IMR-90 (cell line): ENCODE data around the gene PTPN4. TPM values are rescaled to one million over a fixed set of nuclear protein-coding genes. Genes with fewer than 3 reads are reported as not detected.
"Not testable (repeated sequence)": the region's sequence is repeated elsewhere in the genome, so short reads cannot be mapped to it uniquely, and the experiment has no call there.

Experiments used
- ATAC-seq: fragments of 200-7000 bp; cut with Tn5 transposase; 2 replicates; pipeline ENCODE4 v1.9.1; 2020; ENCODE audit warnings: low read depth, mild to moderate bottlenecking, moderate library complexity
- BruUV-seq: library from RNA; stranded (reverse); fragments of 400-500 nt; replicated peaks from 2 replicates; lab custom pipeline; 2021; lab: Mats Ljungman, UMichigan
- CTCF ChIA-PET: fragments of 300-600 bp; formaldehyde crosslinking; extraction: SDS; loops from one replicate; lab custom pipeline; 2021; ENCODE audit warnings: antibody characterized with exemption; lab: Yijun Ruan, JAX
- POLR2A ChIA-PET: fragments of 300-600 bp; sonication (Branson Sonifier 250); formaldehyde crosslinking; loops from one replicate; lab custom pipeline; 2022; ENCODE audit warnings: antibody characterized with exemption; ENCODE audit not compliant: unreplicated experiment; lab: Charles Lee
- DNase-seq: peaks from one replicate; pipeline ENCODE4 v3.0.0; 2013
- H2AFZ ChIP-seq: replicated peaks from 2 replicates; pipeline ENCODE3; 2013; ENCODE audit warnings: low read length, mild to moderate bottlenecking; ENCODE audit not compliant: poor library complexity
- H2AK5ac ChIP-seq: 2 replicates; pipeline ENCODE4 v1.6.1; 2013; ENCODE audit warnings: low read depth, low read length, inconsistent platforms
- H2AK9ac ChIP-seq: replicated peaks from 2 replicates; pipeline ENCODE3; 2013; ENCODE audit warnings: mild to moderate bottlenecking, low read depth, low read length, moderate library complexity; ENCODE audit not compliant: poor library complexity
- H2BK120ac ChIP-seq: 2 replicates; pipeline ENCODE4 v1.6.1; 2013; ENCODE audit warnings: low read depth, low read length, inconsistent platforms
- H2BK15ac ChIP-seq: 3 replicates; pipeline ENCODE4 v1.6.1; 2013; ENCODE audit warnings: low read depth, low read length, inconsistent platforms
- H2BK20ac ChIP-seq: 2 replicates; pipeline ENCODE4 v1.6.1; 2013; ENCODE audit warnings: low read depth, mild to moderate bottlenecking, inconsistent platforms, low read length, moderate library complexity
- H2BK5ac ChIP-seq: 2 replicates; pipeline ENCODE4 v1.6.1; 2013; ENCODE audit warnings: mild to moderate bottlenecking, low read depth, low read length, inconsistent platforms; ENCODE audit not compliant: poor library complexity, severe bottlenecking
- H3K14ac ChIP-seq: replicated peaks from 2 replicates; pipeline ENCODE4 v1.6.1; 2013; ENCODE audit warnings: low read depth, low read length, inconsistent platforms
- H3K18ac ChIP-seq: 2 replicates; pipeline ENCODE4 v1.6.1; 2013; ENCODE audit warnings: low read depth, low read length, control low read depth
- H3K23ac ChIP-seq: 2 replicates; pipeline ENCODE4 v1.6.1; 2013; ENCODE audit warnings: low read depth, low read length, inconsistent platforms
- H3K27ac ChIP-seq: 2 replicates; pipeline ENCODE4 v1.5.1; 2013; ENCODE audit warnings: mild to moderate bottlenecking, control low read depth, low read length; ENCODE audit not compliant: insufficient read depth
- H3K27me3 ChIP-seq: 2 replicates; pipeline ENCODE4 v1.6.1; 2013; ENCODE audit warnings: low read length; ENCODE audit not compliant: control insufficient read depth, insufficient read depth
- H3K36me3 ChIP-seq: 2 replicates; pipeline ENCODE4 v1.6.1; 2013; ENCODE audit warnings: low read length, mixed read lengths; ENCODE audit not compliant: control insufficient read depth, insufficient read depth
- H3K4ac ChIP-seq: 2 replicates; pipeline ENCODE4 v1.6.1; 2013; ENCODE audit warnings: low read depth, low read length, inconsistent platforms
- H3K4me1 ChIP-seq: 2 replicates; pipeline ENCODE4 v1.6.1; 2013; ENCODE audit warnings: low read length, mixed read lengths; ENCODE audit not compliant: control insufficient read depth, insufficient read depth
- H3K4me2 ChIP-seq: 2 replicates; pipeline ENCODE4 v1.6.1; 2013; ENCODE audit warnings: low read depth, mild to moderate bottlenecking, control low read depth, low read length, moderate library complexity
- H3K4me3 ChIP-seq: 2 replicates; pipeline ENCODE4 v1.5.1; 2013; ENCODE audit warnings: low read depth, mild to moderate bottlenecking, control low read depth, low read length, moderate library complexity; ENCODE audit not compliant: insufficient read depth
- H3K56ac ChIP-seq: 2 replicates; pipeline ENCODE4 v1.6.1; 2013; ENCODE audit warnings: low read length, inconsistent platforms; ENCODE audit not compliant: insufficient read depth; ENCODE audit errors: extremely low read depth
- H3K79me1 ChIP-seq, 2 experiments: 2 replicates each; pipeline ENCODE4 v1.6.1; 2013; ENCODE audit warnings: low read length in 2 of 2, inconsistent platforms in 1 of 2, low read depth in 1 of 2
- H3K9ac ChIP-seq: 2 replicates; pipeline ENCODE4 v1.6.1; 2013; ENCODE audit warnings: low read depth, low read length, control low read depth
- H3K9me1 ChIP-seq: 2 replicates; pipeline ENCODE4 v1.6.1; 2013; ENCODE audit warnings: low read length, inconsistent platforms; ENCODE audit not compliant: insufficient read depth
- H3K9me3 ChIP-seq: 2 replicates; pipeline ENCODE4 v1.6.1; 2013; ENCODE audit warnings: low read length; ENCODE audit not compliant: control insufficient read depth, insufficient read depth
- H4K20me1 ChIP-seq: 2 replicates; pipeline ENCODE4 v1.6.1; 2013; ENCODE audit warnings: low read length, inconsistent platforms; ENCODE audit not compliant: insufficient read depth
- H4K5ac ChIP-seq: 2 replicates; pipeline ENCODE4 v1.6.1; 2013; ENCODE audit warnings: mild to moderate bottlenecking, low read depth, low read length, control low read depth
- H4K8ac ChIP-seq, 2 experiments: 2 replicates each; pipeline ENCODE4 v1.6.1; 2013; ENCODE audit warnings: low read depth in 2 of 2, low read length in 2 of 2, control low read depth in 1 of 2, inconsistent platforms in 1 of 2
- H4K91ac ChIP-seq: 2 replicates; pipeline ENCODE4 v1.6.1; 2013; ENCODE audit warnings: low read depth, low read length, inconsistent platforms; ENCODE audit not compliant: insufficient read depth
- WGBS, 2 experiments: methylation state at CpG; one replicate each; pipeline versions ENCODE4 v1.1.5 to v1.1.7; 2013; ENCODE audit warnings: missing lambda C conversion rate in 2 of 2; ENCODE audit not compliant: insufficient read length in 1 of 2; ENCODE audit errors: extremely low coverage in 2 of 2; 5-methylcytosine and 5-hydroxymethylcytosine counted together
- dilution Hi-C: fragments of 300-500 bp; cut with HindIII; formaldehyde crosslinking; loops from one replicate; pipeline ENCODE4 v1.14.3; 2018; ENCODE audit warnings: low sequenced_read_pairs; ENCODE audit not compliant: unreplicated experiment
- in situ Hi-C: fragments of 300-500 bp; cut with MboI; formaldehyde crosslinking; loops from 3 replicates; pipeline ENCODE4 v1.14.3; 2019; ENCODE audit warnings: low sequenced_read_pairs, inconsistent platforms, mixed read lengths
- intact Hi-C: fragments of 100-400 bp; cut with micrococcal nuclease; formaldehyde crosslinking; loops from 2 replicates; pipeline ENCODE4 v1.10.0; 2022
- polyA plus RNA-seq, 3 experiments: library from polyadenylated mRNA; depleted of rRNA; stranded (reverse); fragments of >200 nt; gene quantifications; 2 replicates each; pipeline ENCODE4 v1.2.3, GENCODE V29; 2012; ENCODE audit warnings: low replicate concordance in 1 of 3
- total RNA-seq: library from RNA; depleted of rRNA; stranded (reverse); fragments of >200 nt; gene quantifications from 2 replicates; pipeline ENCODE4 v1.2.3, GENCODE V29; 2012

PTPN4 gene
- total and polyA plus RNA-seq, 2 of the 4 experiments (the other 2 are of a cell fraction) = 2.9 to 19.2 TPM

DNA sequence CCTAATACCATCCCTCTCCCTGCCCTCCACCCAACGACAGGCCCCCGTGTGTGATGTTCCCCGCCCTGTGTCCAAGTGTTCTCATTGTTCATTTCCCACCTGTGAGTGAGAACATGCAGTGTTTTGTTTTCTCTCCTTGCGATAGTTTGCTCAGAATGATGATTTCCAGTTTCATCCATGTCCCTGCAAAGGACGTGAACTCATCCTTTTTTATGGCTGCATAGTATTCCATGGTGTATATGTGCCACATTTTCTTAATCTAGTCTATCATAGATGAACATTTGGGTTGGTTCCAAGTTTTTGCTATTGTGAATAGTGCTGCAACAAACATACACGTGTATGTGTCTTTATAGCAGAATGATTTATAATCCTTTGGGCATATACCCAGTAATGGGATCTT lies 44.7 kb downstream of the PTPN4 start:
- H3K79me1 ChIP-seq, ATAC-seq, dilution Hi-C loops, DNase-seq, H3K9me3 ChIP-seq, H2BK20ac ChIP-seq, H2BK120ac ChIP-seq, H4K5ac ChIP-seq, H4K91ac ChIP-seq, H3K14ac ChIP-seq, POLR2A ChIA-PET, H4K20me1 ChIP-seq, H2BK15ac ChIP-seq, H3K18ac ChIP-seq, H3K27me3 ChIP-seq, in situ Hi-C loops, H3K36me3 ChIP-seq, H3K4me3 ChIP-seq, H3K9me1 ChIP-seq, H3K27ac ChIP-seq, H2AFZ ChIP-seq, BruUV-seq, H4K8ac ChIP-seq, H3K4me2 ChIP-seq, H3K56ac ChIP-seq, H2BK5ac ChIP-seq, H3K9ac ChIP-seq, H3K4me1 ChIP-seq, H3K23ac ChIP-seq, CTCF ChIA-PET, H3K4ac ChIP-seq, H2AK9ac ChIP-seq, H2AK5ac ChIP-seq: not testable (repeated sequence)
- intact Hi-C loops = loop anchor here (5.0 kb wide), 1 partner anchor 42 kb away; no protein-coding TSS in a partner anchor
- no CpG with 5 or more reads among the region's 6 CpGs for WGBS, 2 experiments
